Panc1 (cell line): ENCODE measurements around the gene PNPLA2.

Source experiments
- CTCF ChIP-seq: fragments of 450-650 bp; IDR thresholded peaks from 2 replicates; pipeline ENCODE4 v1.5.1; 2017; ENCODE audit warnings: mild to moderate bottlenecking
- POLR2AphosphoS5 ChIP-seq: IDR thresholded peaks from 2 replicates; pipeline ENCODE4 v1.6.1; 2012; ENCODE audit warnings: mild to moderate bottlenecking, low read depth, low read length, moderate library complexity
- REST ChIP-seq, 2 experiments: IDR thresholded peaks; 2 replicates each; pipeline ENCODE4 v1.6.1; 2011 to 2012; ENCODE audit warnings: low read depth in 2 of 2, control low read depth in 1 of 2, low read length in 1 of 2, mild to moderate bottlenecking in 1 of 2, moderate library complexity in 1 of 2; ENCODE audit not compliant: insufficient read depth in 1 of 2

GRCh38 chr11:788009-788640, 30.6 kb upstream of the PNPLA2 start:
- TF ChIP-seq CTCF (no peak), POLR2AphosphoS5 (0 out of 2 replicates have a peak, but pooled peaks have one; percentile 32), REST (IDR thresholded peaks at IDR 0.05; ENCODE audit: insufficient read depth in 1 of 2, low read depth in 2 of 2, low read length in 1 of 2) (no peak)
